ENCODE measurements around the gene CLCN5.

Gene CLCN5

GRCh38 chrX:50081282-50081889, 159.0 kb downstream of the CLCN5 start:
- DNase-seq (ENCODE audit: low read depth in 3 of 3) = no peak

- DNase-seq (ENCODE audit: low read depth in 3 of 3) = no peak
Observed at GRCh38 chrX:50082741-50083140, 160.3 kb downstream of the CLCN5 start.

- no peak for DNase-seq (ENCODE audit: low read depth in 3 of 3)
Observed at GRCh38 chrX:50088645-50089044, 166.2 kb downstream of the CLCN5 start.

GRCh38 chrX:50093625-50094024, 171.2 kb downstream of the CLCN5 start:
- no peak for DNase-seq (ENCODE audit: low read depth in 3 of 3)

GRCh38 chrX:50097071-50097470, 174.7 kb downstream of the CLCN5 start:
- no peak for DNase-seq (ENCODE audit: low read depth in 3 of 3)

- no peak for DNase-seq (ENCODE audit: low read depth in 3 of 3)
Observed at GRCh38 chrX:50098241-50098640, 175.8 kb downstream of the CLCN5 start.

GRCh38 chrX:50098749-50099148, 176.4 kb downstream of the CLCN5 start:
- DNase-seq (ENCODE audit: low read depth in 3 of 3) = no peak

GRCh38 chrX:50099331-50099730, 176.9 kb downstream of the CLCN5 start:
- DNase-seq (ENCODE audit: low read depth in 3 of 3) = no peak

- no peak for DNase-seq (ENCODE audit: low read depth in 3 of 3)
Observed at GRCh38 chrX:50100188-50100587, 177.8 kb downstream of the CLCN5 start.

- DNase-seq (ENCODE audit: low read depth in 3 of 3) = no peak
Observed at GRCh38 chrX:50103176-50103575, 180.8 kb downstream of the CLCN5 start.

GRCh38 chrX:50103866-50104566, 181.6 kb downstream of the CLCN5 start:
- DNase-seq (ENCODE audit: low read depth in 3 of 3) = no peak

- DNase-seq (ENCODE audit: low read depth in 3 of 3) = no peak
Observed at GRCh38 chrX:50106051-50106675, 183.8 kb downstream of the CLCN5 start.

- DNase-seq (ENCODE audit: low read depth in 3 of 3) = no peak
Observed at GRCh38 chrX:50107470-50107869, 185.1 kb downstream of the CLCN5 start.

GRCh38 chrX:50108264-50108663, 185.9 kb downstream of the CLCN5 start:
- no peak for DNase-seq (ENCODE audit: low read depth in 3 of 3)

- DNase-seq (ENCODE audit: low read depth in 3 of 3) = no peak
Observed at GRCh38 chrX:50111742-50112141, 189.3 kb downstream of the CLCN5 start.

GRCh38 chrX:50114113-50114512, 191.7 kb downstream of the CLCN5 start:
- no peak for DNase-seq (ENCODE audit: low read depth in 3 of 3)

- no peak for DNase-seq (ENCODE audit: low read depth in 3 of 3)
Observed at GRCh38 chrX:50115973-50116372, 193.6 kb downstream of the CLCN5 start.

GRCh38 chrX:50117476-50117875, 195.1 kb downstream of the CLCN5 start:
- DNase-seq (ENCODE audit: low read depth in 3 of 3) = no peak

- no peak for DNase-seq (ENCODE audit: low read depth in 3 of 3)
Observed at GRCh38 chrX:50125480-50125879, 203.1 kb downstream of the CLCN5 start.

GRCh38 chrX:50147972-50148371, 225.6 kb downstream of the CLCN5 start:
- no peak for DNase-seq (ENCODE audit: low read depth in 3 of 3)

Data from stimulated activated CD4-positive, alpha-beta T cell treated with anti-CD3 and anti-CD28 coated beads, TNF-alpha, amount 100 ng/mL, for 48 hours (primary cell).